ENCODE results near the gene MAPK10. TPM values are rescaled to one million over a fixed set of nuclear protein-coding genes. Genes with fewer than 3 reads are reported as not detected.
A peak's percentile ranks its signal among the peaks of the same experiment; 100 is the strongest.

Gene MAPK10
- total RNA-seq, 4 donors from 2014 or later: 8.3 to 40.9 (median 23.3) TPM

GRCh38 chr4:86035688-86036087 lies 324.2 kb downstream of the MAPK10 start:
- no peak for ATAC-seq
- Histone ChIP-seq H3K27ac (no peak overlapping the region), H3K9me3 (no peaks in the 10 kb centered on the region), H3K36me3 (no peaks in the 10 kb centered on the region), H3K27me3 (no peaks in the 10 kb centered on the region), H3K4me1 (peaks cover 0 to 26% (median 5%) of the 10 kb centered on the region in 3 donors), H3K4me3 (no peak overlapping the region)
- WGBS, 2 donors (ENCODE audit: low coverage in 1 of 2): 75 to 85% methylated on average over 1 of the region's 1 CpG
- TF ChIP-seq CTCF (IDR thresholded peaks at IDR 0.05): no peak
- TF ChIP-seq POLR2A (IDR thresholded peaks at IDR 0.05): no peak
- TF ChIP-seq POLR2AphosphoS5 (IDR thresholded peaks at IDR 0.05): no peak
- no peak for TF ChIP-seq EP300 (IDR thresholded peaks at IDR 0.05)

- Histone ChIP-seq H3K27me3 (no peaks in the 10 kb centered on the region), H3K27ac (no peak overlapping the region), H3K4me3 (no peak overlapping the region), H3K36me3 (no peaks in the 10 kb centered on the region), H3K4me1 (peaks cover 0 to 26% (median 5%) of the 10 kb centered on the region in 3 donors), H3K9me3 (no peaks in the 10 kb centered on the region)
- no peak for ATAC-seq
- WGBS, 2 donors (ENCODE audit: low coverage in 1 of 2): 75 to 81% methylated on average over 2 of the region's 2 CpGs
- TF ChIP-seq POLR2A (IDR thresholded peaks at IDR 0.05): no peak
- TF ChIP-seq CTCF (IDR thresholded peaks at IDR 0.05): no peak
- TF ChIP-seq POLR2AphosphoS5 (IDR thresholded peaks at IDR 0.05): no peak
- no peak for TF ChIP-seq EP300 (IDR thresholded peaks at IDR 0.05)
These were observed 325.2 kb downstream of the MAPK10 start for GRCh38 chr4:86034616-86035015.

GRCh38 chr4:86033171-86033570 lies 326.7 kb downstream of the MAPK10 start:
- peak overlapping the region in 1 of 2 donors; percentile 8 for H3K4me3 ChIP-seq
- TF ChIP-seq POLR2A (IDR thresholded peaks at IDR 0.05): no peak
- no peak for TF ChIP-seq CTCF (IDR thresholded peaks at IDR 0.05)
- no peak for TF ChIP-seq EP300 (IDR thresholded peaks at IDR 0.05)
- no peak for TF ChIP-seq POLR2AphosphoS5 (IDR thresholded peaks at IDR 0.05)
- H3K9me3 ChIP-seq: no peaks in the 10 kb centered on the region
- peaks cover 0 to 26% (median 5%) of the 10 kb centered on the region in 3 donors for H3K4me1 ChIP-seq
- H3K27ac ChIP-seq: peak overlapping the region; percentile 73 to 93 (median 78)
- H3K36me3 ChIP-seq: no peaks in the 10 kb centered on the region
- WGBS, 2 donors (ENCODE audit: low coverage in 1 of 2): 7 to 46% methylated on average over 4 of the region's 4 CpGs
- no peaks in the 10 kb centered on the region for H3K27me3 ChIP-seq
- ATAC-seq: peak; percentile 65

GRCh38 chr4:86032476-86033022 lies 327.3 kb downstream of the MAPK10 start:
- peak; percentile 91 for ATAC-seq
- no peaks in the 10 kb centered on the region for H3K36me3 ChIP-seq
- no peak for TF ChIP-seq POLR2AphosphoS5 (IDR thresholded peaks at IDR 0.05)
- no peak for TF ChIP-seq CTCF (IDR thresholded peaks at IDR 0.05)
- no peak for TF ChIP-seq EP300 (IDR thresholded peaks at IDR 0.05)
- no peak for TF ChIP-seq POLR2A (IDR thresholded peaks at IDR 0.05)
- no peak overlapping the region for H3K4me3 ChIP-seq
- H3K27ac ChIP-seq: peak overlapping the region; percentile 73 to 93 (median 78)
- 0 to 25% methylated on average over 1 to 2 of the region's 4 CpGs for WGBS, 2 donors (ENCODE audit: low coverage in 1 of 2)
- H3K27me3 ChIP-seq: no peaks in the 10 kb centered on the region
- peaks cover 0 to 26% (median 5%) of the 10 kb centered on the region in 3 donors for H3K4me1 ChIP-seq
- no peaks in the 10 kb centered on the region for H3K9me3 ChIP-seq

- H3K27me3 ChIP-seq: no peaks in the 10 kb centered on the region
- H3K9me3 ChIP-seq: no peaks in the 10 kb centered on the region
- no peak overlapping the region for H3K4me3 ChIP-seq
- peak overlapping the region in 3 of 4 donors; percentile 75 to 93 (median 80) for H3K27ac ChIP-seq
- TF ChIP-seq POLR2AphosphoS5 (IDR thresholded peaks at IDR 0.05): no peak
- TF ChIP-seq CTCF (IDR thresholded peaks at IDR 0.05): no peak
- no peak for ATAC-seq
- peaks cover 0 to 26% (median 5%) of the 10 kb centered on the region in 3 donors for H3K4me1 ChIP-seq
- whole genome bisulfite sequencing, 2 donors (ENCODE audit: low coverage in 1 of 2): 87 to 95% methylated on average over 2 of the region's 3 CpGs
- no peaks in the 10 kb centered on the region for H3K36me3 ChIP-seq
These were observed 327.9 kb downstream of the MAPK10 start for GRCh38 chr4:86031927-86032326.
